ENCODE data around the gene ZNF804B.
"Not testable (repeated sequence)": the region's sequence is repeated elsewhere in the genome, so short reads cannot be mapped to it uniquely, and the experiment has no call there.

Gene ZNF804B

GRCh38 chr7:89183712-89184111, 424.2 kb downstream of the ZNF804B start:
- TF ChIP-seq CTCF (IDR thresholded peaks at IDR 0.05), result no peak
- DNase-seq (ENCODE audit: low spot score), result no peak
- Histone ChIP-seq H3K27ac (no peak overlapping the region), H3K4me3 (no peak overlapping the region)

- no peak for DNase-seq (ENCODE audit: low spot score)
- Histone ChIP-seq H3K4me3 (no peak overlapping the region), H3K27ac (no peak overlapping the region)
- no peak for TF ChIP-seq CTCF (IDR thresholded peaks at IDR 0.05)
Measured at GRCh38 chr7:89200758-89201157, 441.3 kb downstream of the ZNF804B start.

GRCh38 chr7:89223900-89224395, 464.4 kb downstream of the ZNF804B start:
- no peak for TF ChIP-seq CTCF (IDR thresholded peaks at IDR 0.05)
- Histone ChIP-seq H3K27ac (no peak overlapping the region), H3K4me3 (no peak overlapping the region)
- DNase-seq (ENCODE audit: low spot score), result no peak

- not testable (repeated sequence) for H3K27ac ChIP-seq; H3K4me3 ChIP-seq; DNase-seq (ENCODE audit: low spot score)
Measured at GRCh38 chr7:89228688-89229171, 469.2 kb downstream of the ZNF804B start.

- no peak overlapping the region for H3K27ac ChIP-seq
- H3K4me3 ChIP-seq, result no peak overlapping the region
- TF ChIP-seq CTCF (IDR thresholded peaks at IDR 0.05), result no peak
- DNase-seq (ENCODE audit: low spot score), result no peak
Measured at GRCh38 chr7:89238156-89238555, 478.7 kb downstream of the ZNF804B start.

- H3K4me3 ChIP-seq, result no peak overlapping the region
- no peak for TF ChIP-seq CTCF (IDR thresholded peaks at IDR 0.05)
- H3K27ac ChIP-seq, result no peak overlapping the region
- DNase-seq (ENCODE audit: low spot score), result no peak
Measured at GRCh38 chr7:89246196-89246595, 486.7 kb downstream of the ZNF804B start.

- no peak for DNase-seq (ENCODE audit: low spot score)
- TF ChIP-seq CTCF (IDR thresholded peaks at IDR 0.05), result no peak
- no peak overlapping the region for H3K4me3 ChIP-seq
- no peak overlapping the region for H3K27ac ChIP-seq
Measured at GRCh38 chr7:89247207-89247606, 487.7 kb downstream of the ZNF804B start.

GRCh38 chr7:89259085-89259484, 499.6 kb downstream of the ZNF804B start:
- DNase-seq (ENCODE audit: low spot score), result no peak
- H3K27ac ChIP-seq, result no peak overlapping the region
- no peak overlapping the region for H3K4me3 ChIP-seq
- TF ChIP-seq CTCF (IDR thresholded peaks at IDR 0.05), result no peak

All from coronary artery (tissue), 2 donors.